Esophagus muscularis mucosa (tissue), 4 donors: ENCODE data around the gene ERGIC1.
A peak's percentile ranks its signal among the peaks of the same experiment; 100 is the strongest.

Experiments used
- CTCF ChIP-seq, 3 experiments: fragments of 200-600 bp in 2 of 3; fragments of 450-650 bp in 1 of 3; sonication (generic) in 2 of 3; IDR thresholded peaks; one replicate each; pipeline ENCODE4 v1.5.1; 2017 to 2019; ENCODE audit warnings: antibody characterized with exemption in 3 of 3, mild to moderate bottlenecking in 2 of 3, moderate library complexity in 1 of 3
- EP300 ChIP-seq: sonication (generic); formaldehyde crosslinking; IDR thresholded peaks from one replicate; pipeline ENCODE4 v1.6.1; 2017; ENCODE audit warnings: antibody characterized with exemption
- POLR2A ChIP-seq: fragments of 450-650 bp; IDR thresholded peaks from one replicate; pipeline ENCODE4 v1.6.1; 2017; ENCODE audit warnings: antibody characterized with exemption, moderate library complexity, mild to moderate bottlenecking, low read depth
- POLR2AphosphoS5 ChIP-seq, 2 donors: sonication (generic); formaldehyde crosslinking; IDR thresholded peaks; one replicate each; pipeline ENCODE4 v1.6.1; 2017; ENCODE audit warnings: antibody characterized with exemption in 2 of 2

GRCh38 chr5:172816925-172817562, 17.0 kb upstream of the ERGIC1 start:
- TF ChIP-seq POLR2A (no peak), CTCF (IDR thresholded peaks at IDR 0.05) (no peak), POLR2AphosphoS5 (IDR thresholded peaks at IDR 0.05) (peak; percentile 22 to 29), EP300 (no peak)
